HuH-7.5 (cell line): ENCODE results near the gene NISCH.
A peak's percentile ranks its signal among the peaks of the same experiment; 100 is the strongest.
"Not testable (repeated sequence)": the region's sequence is repeated elsewhere in the genome, so short reads cannot be mapped to it uniquely, and the experiment has no call there.

Source experiments
- DNase-seq: peaks from one replicate; pipeline ENCODE4 v3.0.0; 2011; ENCODE audit warnings: low spot score

Gene NISCH

DNA sequence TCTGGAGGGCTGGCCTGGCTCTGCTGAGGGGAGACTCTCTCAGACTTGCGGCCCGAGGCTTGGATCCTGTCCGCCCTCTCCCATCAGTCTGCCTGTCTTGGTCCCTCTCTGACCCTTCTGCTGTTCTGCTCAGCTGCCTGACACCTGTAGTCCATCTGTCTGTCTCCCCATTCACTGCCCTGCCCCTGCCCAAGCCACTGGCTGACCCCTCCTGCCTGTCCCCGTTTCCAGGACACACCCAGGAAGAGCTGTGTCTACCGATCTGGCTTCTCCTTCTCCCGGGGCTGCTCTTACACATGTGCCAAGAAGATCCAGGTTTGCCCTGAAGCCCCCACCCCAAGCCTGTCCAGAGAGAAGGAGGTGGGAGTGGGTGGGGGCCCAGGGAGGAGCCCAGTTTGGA is 59.8 kb downstream of the NISCH start:
- DNase-seq = no peak

DNA sequence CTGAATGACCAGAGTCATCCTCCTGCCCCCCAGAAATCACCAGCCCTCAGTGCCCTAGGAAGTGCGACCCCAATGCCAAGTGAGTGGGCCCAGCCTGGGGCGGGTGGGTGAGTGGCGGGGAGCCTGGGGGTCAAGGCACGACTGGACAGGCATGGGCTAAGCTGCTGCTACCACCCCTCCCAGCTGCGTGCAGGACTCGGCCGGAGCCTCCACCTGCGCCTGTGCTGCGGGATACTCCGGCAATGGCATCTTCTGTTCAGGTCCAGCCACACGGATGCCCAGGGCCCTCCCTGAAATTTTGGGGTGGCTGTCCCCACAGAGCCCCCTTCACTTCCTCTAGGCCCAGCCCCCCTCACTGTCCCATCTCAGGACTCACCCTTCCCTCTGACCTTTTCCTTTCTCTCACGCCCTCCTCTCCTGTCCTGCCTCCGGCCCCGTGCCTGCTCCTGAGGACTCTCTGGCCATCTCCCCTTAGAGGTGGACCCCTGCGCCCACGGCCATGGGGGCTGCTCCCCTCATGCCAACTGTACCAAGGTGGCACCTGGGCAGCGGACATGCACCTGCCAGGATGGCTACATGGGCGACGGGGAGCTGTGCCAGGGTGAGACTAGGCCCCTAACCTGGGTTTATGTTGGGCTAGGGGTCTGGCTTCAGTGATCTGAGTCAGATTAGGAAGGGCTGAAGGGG is 61.2 kb downstream of the NISCH start:
- no peak for DNase-seq

DNA sequence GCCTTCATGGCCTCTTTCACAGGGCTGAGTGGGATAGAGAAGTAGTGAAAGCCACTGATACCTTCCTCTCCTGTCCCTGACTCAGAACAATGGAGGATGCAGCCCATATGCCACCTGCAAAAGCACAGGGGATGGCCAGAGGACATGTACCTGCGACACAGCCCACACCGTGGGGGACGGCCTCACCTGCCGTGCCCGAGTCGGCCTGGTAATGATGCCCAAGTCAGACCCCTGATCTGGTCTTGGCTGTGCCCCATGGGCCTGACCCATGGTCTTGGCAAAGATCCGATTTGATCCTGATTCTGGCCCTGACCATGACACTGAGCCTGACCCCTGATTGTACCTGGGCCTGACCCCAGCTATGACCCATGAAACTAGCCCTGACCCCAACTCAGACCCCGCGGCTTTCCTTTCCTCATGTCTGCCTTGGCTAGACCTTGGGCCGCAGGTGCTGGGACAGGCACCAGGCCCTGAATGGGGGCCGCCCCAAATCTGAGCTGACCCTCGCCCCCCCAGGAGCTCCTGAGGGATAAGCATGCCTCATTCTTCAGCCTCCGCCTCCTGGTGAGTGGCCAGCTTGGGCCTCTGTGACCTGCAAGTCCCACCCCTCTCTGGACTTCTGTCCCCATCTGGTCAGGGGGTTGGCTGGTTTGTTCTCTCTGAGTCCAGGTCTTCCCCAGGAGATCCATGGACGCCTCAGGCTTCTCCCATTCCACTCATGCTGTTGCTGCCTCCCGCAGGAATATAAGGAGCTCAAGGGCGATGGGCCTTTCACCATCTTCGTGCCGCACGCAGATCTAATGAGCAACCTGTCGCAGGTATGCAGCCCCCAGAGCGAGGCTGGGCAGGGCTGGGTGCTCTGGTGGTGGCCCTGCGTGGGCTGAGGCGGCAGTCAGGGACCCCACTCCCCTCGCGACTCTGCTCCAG is 62.7 kb downstream of the NISCH start:
- no peak for DNase-seq

DNA sequence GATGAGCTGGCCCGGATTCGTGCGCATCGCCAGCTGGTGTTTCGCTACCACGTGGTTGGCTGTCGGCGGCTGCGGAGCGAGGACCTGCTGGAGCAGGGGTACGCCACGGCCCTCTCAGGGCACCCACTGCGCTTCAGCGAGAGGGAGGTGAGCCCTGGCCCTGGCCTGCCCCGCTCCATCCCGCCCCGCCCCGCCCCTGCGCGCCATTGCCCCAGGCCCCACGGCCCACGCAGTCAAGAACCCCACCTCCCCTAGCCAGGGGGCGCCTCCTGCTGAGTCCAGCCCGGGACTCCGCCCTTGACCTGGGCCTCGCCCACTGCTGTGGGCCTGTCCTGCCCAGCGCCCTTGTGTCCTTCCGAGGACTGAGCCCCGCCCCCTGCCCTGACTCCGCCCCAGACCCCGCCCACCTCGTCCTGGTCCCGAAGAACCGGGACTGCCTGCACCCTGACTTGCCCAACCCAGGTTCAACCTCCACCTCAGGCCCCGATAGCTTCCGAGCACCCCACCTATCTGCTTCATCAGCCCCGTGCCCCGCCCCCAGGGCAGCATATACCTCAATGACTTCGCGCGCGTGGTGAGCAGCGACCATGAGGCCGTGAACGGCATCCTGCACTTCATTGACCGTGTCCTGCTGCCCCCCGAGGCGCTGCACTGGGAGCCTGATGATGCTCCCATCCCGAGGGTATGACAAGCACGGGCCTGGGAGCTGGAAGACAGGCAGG is 63.5 kb downstream of the NISCH start:
- no peak for DNase-seq

DNA sequence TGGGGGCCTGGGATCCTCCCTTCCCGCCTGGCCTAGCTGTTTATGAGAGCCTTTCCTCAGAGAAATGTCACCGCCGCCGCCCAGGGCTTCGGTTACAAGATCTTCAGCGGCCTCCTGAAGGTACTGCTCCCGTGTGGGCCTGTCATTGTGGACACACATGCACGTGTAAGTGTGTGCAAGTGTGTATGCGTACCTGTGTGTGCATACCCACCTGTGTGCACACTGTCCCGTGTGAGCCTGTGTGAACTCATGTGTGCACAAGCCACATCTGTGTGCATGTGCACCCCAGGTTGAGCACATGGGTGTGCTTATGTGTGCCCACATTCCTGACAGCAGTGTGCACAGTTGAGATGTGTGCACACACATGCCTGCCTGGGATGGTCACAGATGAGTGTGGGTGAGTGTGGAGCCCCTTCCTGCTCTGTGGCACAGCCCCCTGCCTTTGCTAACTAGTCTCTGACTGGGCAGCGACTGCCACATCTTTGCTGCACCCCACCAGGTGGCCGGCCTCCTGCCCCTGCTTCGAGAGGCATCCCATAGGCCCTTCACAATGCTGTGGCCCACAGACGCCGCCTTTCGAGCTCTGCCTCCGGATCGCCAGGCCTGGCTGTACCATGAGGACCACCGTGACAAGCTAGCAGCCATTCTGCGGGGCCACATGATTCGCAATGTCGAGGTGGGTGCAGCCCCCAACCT is 64.2 kb downstream of the NISCH start:
- DNase-seq = no peak

DNA sequence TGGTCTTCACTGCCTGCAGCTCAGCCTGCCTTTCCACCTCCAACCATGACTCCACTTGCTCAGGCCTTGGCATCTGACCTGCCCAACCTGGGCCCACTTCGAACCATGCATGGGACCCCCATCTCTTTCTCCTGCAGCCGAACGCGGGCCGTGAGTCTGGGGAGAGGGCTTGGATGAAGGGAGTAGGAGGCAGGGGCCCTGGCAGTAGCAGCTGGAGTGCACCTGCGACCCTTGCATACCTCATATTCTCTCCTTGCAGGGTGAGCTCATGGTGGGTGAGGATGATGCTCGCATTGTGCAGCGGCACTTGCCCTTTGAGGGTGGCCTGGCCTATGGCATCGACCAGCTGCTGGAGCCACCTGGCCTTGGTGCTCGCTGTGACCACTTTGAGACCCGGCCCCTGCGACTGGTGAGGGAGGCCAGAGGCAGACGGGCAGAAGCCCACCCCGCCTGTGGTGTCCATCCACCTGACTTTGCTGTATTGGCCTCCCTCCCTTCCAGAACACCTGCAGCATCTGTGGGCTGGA is 64.8 kb downstream of the NISCH start:
- no peak for DNase-seq

DNA sequence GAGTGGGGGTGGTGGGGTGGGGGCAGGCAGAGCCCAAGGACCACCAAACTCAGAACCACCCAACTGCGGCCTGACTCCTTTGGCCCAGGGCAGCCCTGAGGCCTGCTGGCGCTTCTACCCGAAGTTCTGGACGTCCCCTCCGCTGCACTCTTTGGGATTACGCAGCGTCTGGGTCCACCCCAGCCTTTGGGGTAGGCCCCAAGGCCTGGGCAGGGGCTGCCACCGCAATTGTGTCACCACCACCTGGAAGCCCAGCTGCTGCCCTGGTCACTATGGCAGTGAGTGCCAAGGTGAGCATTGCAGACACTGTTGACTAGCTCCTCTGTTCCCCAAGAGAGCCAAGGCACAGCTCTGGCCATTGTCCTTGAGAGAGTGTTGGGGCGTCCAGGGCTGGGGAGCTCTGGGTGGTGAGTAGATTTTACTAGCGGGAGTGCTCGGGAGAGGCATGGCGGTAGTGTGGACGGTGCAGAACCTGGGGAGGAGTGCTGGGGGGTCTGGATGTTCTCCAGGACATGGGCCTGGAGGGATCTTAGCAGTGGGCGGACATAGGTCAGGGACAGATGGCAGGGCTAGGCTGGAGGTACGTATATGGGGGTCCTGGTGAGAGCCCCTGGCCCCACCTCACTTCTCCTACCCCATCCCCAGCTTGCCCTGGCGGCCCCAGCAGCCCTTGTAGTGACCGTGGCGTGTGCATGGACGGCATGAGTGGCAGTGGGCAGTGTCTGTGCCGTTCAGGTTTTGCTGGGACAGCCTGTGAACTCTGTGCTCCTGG is 65.5 kb downstream of the NISCH start:
- no peak for DNase-seq

DNA sequence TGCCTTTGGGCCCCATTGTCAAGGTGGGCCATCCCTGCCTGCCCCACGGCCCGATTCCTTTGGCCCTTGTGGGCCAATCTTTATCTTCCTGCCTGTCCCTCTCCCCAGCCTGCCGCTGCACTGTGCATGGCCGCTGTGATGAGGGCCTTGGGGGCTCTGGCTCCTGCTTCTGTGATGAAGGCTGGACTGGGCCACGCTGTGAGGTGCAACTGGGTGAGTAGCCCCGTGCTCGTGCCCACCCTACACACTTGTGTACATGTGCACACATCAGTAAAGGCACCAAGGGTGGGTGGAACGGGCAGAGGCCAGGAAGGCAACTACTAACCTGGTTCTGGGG is 66.1 kb downstream of the NISCH start:
- no peak for DNase-seq

DNA sequence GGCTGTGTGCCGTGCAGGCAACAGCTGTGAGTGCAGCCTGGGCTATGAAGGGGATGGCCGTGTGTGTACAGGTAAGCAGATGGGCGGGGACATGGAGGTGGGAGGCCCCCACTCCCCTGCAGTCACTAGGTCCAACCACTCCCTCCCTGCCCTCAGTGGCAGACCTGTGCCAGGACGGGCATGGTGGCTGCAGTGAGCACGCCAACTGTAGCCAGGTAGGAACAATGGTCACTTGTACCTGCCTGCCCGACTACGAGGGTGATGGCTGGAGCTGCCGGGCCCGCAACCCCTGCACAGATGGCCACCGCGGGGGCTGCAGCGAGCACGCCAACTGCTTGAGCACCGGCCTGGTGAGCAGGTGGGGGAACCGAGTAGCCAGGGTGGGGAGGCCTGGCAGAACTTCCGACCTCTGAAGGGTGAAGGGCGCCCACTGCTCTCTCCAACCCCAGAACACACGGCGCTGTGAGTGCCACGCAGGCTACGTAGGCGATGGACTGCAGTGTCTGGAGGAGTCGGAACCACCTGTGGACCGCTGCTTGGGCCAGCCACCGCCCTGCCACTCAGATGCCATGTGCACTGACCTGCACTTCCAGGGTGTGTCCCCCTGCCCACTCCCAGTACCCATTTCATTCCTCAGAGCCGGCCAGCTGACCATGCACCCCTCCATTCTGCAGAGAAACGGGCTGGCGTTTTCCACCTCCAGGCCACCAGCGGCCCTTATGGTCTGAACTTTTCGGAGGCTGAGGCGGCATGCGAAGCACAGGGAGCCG is 66.7 kb downstream of the NISCH start:
- DNase-seq = no peak

DNA sequence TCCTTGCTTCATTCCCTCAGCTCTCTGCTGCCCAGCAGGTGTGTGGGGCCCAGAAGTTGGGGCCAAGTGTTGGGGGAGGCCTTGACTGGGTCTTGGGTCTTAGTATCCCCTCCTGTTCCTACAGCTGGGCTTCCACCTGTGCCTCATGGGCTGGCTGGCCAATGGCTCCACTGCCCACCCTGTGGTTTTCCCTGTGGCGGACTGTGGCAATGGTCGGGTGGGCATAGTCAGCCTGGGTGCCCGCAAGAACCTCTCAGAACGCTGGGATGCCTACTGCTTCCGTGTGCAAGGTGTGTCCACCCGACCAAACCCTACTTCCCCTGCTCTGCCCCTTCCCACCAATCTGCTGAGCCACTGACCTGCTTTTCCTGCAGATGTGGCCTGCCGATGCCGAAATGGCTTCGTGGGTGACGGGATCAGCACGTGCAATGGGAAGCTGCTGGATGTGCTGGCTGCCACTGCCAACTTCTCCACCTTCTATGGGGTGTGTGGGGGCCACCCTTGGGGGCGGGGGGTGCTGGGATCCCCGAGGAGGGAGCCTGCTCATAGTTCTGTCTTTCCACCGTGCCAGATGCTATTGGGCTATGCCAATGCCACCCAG is 67.3 kb downstream of the NISCH start:
- no peak for DNase-seq

DNA sequence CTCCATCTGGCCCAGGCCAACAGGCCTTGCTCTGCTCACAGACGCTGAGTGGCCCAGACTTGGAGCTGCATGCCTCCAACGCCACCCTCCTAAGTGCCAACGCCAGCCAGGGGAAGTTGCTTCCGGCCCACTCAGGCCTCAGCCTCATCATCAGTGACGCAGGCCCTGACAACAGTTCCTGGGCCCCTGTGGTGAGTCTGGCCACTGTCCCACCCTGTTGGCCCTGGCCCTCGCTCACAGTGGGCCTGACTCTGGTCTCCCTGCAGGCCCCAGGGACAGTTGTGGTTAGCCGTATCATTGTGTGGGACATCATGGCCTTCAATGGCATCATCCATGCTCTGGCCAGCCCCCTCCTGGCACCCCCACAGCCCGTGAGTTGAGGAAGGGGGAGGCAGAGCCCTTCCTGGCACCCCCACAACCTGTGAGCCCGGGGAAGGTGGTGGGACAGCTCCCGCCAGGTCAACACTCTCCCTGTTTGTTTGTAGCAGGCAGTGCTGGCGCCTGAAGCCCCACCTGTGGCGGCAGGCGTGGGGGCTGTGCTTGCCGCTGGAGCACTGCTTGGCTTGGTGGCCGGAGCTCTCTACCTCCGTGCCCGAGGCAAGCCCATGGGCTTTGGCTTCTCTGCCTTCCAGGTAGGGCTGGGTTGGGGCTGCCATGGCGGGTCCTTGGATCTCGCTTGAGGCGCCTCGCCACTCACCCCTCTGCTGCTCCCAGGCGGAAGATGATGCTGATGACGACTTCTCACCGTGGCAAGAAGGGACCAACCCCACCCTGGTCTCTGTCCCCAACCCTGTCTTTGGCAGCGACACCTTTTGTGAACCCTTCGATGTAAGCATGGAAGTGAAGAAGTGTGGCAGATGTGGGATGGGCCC is 68.2 kb downstream of the NISCH start:
- no peak for DNase-seq

DNA sequence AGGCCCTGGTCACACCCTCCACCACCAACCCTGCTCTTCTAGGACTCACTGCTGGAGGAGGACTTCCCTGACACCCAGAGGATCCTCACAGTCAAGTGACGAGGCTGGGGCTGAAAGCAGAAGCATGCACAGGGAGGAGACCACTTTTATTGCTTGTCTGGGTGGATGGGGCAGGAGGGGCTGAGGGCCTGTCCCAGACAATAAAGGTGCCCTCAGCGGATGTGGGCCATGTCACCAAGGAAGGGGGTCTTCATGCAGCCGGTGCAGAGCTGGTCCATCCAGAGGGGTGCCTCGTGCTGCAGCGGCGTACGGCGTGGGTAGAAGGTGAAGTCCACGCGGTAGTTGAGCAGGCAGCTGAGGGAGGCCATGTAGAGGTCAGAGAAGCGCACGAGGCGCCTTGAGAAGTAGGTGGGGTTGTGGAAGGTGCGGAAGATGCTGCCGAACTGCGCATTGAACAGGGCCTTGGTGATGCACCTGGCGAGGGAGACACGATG is 68.9 kb downstream of the NISCH start:
- no peak for DNase-seq

DNA sequence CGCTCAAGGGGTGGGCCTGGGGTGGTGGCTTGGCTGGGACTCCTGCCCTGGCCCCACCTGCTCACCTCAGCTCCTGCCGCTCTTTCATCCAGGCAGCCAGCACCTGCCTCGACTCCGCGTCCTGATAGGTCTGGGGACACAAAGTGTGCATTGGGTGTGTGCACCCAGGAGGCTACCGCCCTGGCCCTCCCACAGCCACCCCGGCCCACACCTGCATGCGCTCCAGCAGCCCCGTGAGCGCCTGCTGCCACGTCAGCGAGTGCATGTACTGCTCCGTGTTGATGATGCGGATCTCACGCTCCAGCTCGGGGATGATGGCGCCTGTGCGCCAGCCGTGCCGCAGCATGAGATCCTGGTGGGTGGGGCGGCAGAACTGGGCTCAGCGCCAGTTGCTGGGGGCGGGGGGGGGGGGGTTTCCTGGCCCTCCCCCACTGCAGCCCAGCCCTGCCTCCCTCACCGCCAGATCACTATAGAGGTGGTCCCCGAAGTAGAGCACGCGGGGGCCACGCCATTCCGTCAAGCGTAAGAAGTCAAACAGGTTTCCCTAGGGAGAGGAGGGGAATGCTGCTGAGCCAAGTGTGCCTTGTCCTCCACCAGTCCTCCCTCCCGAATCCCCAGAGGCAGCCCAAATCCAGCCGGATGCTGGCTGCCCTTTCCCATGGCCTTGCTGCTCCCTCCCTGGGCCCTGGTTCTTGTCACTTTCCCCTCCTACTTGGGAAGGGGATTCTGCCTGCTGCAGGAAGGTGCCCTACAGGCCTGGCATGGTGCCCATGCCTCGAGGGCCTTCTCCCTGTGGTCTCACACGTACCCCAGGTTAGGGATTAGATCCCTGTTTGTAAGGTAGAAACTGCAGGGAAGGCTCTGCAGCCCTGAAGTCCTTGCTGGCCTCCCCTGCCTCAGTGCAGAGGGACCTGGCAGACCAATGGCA is 69.6 kb downstream of the NISCH start:
- DNase-seq = no peak

DNA sequence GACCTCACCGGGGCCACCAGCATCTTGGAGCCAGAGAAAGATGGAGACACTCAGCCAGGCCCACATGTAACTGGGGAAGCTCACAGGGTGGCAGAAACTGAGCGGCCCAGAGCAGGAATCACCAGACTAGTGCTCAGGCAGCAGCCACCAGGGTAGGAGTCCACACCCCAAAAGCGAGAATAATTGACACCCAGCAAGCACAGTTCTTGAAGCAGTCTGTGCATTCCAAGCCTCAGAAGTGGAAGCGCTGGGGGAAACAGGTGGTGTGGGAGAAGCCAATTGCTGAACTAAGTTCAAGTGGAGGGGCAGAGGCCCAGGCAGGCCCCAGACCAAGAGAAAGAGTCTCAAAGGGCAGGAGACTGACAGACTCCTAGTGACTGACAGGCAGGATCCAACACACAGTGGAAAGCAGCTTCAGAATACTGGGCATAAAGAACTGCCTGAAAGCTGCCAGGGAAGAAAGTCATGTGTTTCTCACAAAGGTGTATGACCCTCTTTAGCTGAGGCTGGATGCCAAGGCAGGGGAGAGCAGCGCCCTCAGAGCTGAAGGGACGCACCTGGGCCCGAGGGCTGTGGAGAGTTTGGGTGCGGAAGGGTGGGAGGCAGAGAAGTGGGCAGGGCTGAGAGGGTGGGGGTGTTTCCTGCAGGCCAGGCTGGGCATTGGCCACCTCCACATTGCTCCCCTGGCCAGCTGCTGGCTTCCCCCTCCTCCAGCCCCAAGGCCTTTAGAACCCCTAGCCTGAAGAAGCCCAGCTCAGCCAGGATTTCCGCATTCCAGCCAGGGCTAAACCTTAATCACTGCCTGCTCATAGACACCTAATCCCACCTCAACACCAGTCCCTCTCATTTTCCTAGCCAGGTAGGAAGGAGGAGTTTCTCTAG is 70.5 kb downstream of the NISCH start:
- peak; percentile 1 for DNase-seq

DNA sequence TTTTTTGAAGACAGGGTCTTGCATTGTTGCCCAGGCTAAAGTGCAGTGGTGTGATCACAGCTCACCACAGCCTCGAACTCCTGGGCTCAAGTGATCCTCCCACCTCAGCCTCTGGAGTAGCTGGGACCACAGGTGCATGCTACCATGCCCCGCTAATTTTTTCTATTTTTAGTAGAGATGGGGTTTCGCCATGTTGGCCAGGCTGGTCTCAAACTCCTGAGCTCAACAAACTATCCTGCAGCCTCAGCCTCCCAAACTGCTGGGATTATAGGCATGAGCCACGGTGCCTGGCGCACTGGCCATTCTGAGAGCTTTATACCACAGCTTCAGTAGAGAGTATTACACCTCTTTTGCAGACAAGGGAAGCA is 71.3 kb downstream of the NISCH start:
- not testable (repeated sequence) for DNase-seq

DNA sequence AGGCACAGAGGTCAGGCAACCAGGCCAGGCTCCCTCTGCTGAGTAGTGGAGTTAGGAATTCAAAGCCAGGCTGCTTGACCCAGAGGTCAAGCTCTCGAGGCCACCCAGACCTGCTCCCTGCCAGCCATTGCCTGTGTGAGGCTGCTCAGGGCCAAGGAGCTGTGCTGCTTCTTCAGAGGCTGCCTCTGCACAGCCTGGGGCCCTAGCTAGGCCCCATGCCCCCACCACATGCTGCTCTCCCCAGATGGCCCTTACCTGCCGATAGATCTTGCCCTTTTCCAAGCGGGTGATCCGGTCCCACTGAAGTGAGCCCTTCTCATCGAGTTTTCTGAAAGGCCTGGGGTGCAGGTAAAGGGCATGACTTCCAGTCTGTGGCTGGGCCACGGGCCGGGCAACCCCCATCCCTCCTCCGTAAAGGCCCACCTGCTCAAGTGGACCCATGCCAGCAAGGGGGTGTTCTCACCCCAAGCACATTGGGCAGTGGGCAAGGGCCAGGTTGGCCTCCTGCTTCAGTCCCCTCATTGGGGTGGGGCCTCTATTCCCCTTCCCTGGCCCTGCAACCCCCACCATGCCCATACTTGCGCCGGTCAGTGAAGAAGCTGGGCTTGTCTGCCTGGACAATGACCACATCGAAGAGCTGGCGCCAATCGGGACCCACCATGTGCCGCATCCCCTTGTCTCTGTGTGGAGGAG is 71.8 kb downstream of the NISCH start:
- DNase-seq = peak; percentile 9
